DOHH2 (cell line): ENCODE data around the gene PDSS1.

ENCODE experiments used
- H3F3A ChIP-seq: fragments of 200-600 bp; sonication (generic), shearing (Covaris generic); 2 replicates; pipeline ENCODE4 v1.6.0; 2016; ENCODE audit warnings: antibody characterized with exemption, mild to moderate bottlenecking; ENCODE audit not compliant: control insufficient read depth, insufficient read depth
- H3K27ac ChIP-seq: fragments of 200-600 bp; sonication (generic); 2 replicates; pipeline ENCODE4 v1.5.1; 2014; ENCODE audit warnings: low read depth, mild to moderate bottlenecking, low read length, moderate library complexity
- H3K27me3 ChIP-seq: fragments of 200-600 bp; sonication (generic); 2 replicates; pipeline ENCODE4 v1.6.1; 2014; ENCODE audit warnings: mild to moderate bottlenecking, low read length, mixed read lengths; ENCODE audit not compliant: control insufficient read depth
- H3K36me3 ChIP-seq: fragments of 200-600 bp; sonication (generic); 2 replicates; pipeline ENCODE4 v1.6.1; 2014; ENCODE audit warnings: mild to moderate bottlenecking, low read length, moderate library complexity, mixed read lengths; ENCODE audit not compliant: control insufficient read depth
- H3K4me1 ChIP-seq: fragments of 200-600 bp; sonication (generic); 2 replicates; pipeline ENCODE4 v1.6.1; 2014; ENCODE audit warnings: mild to moderate bottlenecking, low read length, mixed read lengths; ENCODE audit not compliant: control insufficient read depth
- H3K4me2 ChIP-seq: fragments of 200-600 bp; sonication (generic); 2 replicates; pipeline ENCODE4 v1.6.0; 2014; ENCODE audit warnings: mild to moderate bottlenecking, low read length, moderate library complexity
- H3K4me3 ChIP-seq: fragments of 200-600 bp; sonication (generic); 2 replicates; pipeline ENCODE4 v1.5.1; 2014; ENCODE audit warnings: mild to moderate bottlenecking, low read length, mixed read lengths
- H3K79me2 ChIP-seq: fragments of 200-600 bp; sonication (generic); 2 replicates; pipeline ENCODE4 v1.6.1; 2014; ENCODE audit warnings: mild to moderate bottlenecking, low read length, mixed read lengths; ENCODE audit not compliant: control insufficient read depth
- H3K9me2 ChIP-seq: fragments of 200-600 bp; sonication (generic); replicated peaks from 2 replicates; pipeline ENCODE4 v1.6.1; 2014; ENCODE audit warnings: mild to moderate bottlenecking, low read length, mixed read lengths; ENCODE audit not compliant: control insufficient read depth
- H3K9me3 ChIP-seq: fragments of 200-600 bp; sonication (generic); 2 replicates; pipeline ENCODE4 v1.6.1; 2014; ENCODE audit warnings: antibody characterized with exemption, low read length, mixed read lengths; ENCODE audit not compliant: control insufficient read depth, insufficient read depth
- H4K20me1 ChIP-seq: fragments of 200-600 bp; sonication (generic); 2 replicates; pipeline ENCODE4 v1.6.0; 2014; ENCODE audit warnings: low read depth, mild to moderate bottlenecking, antibody characterized with exemption, low read length, moderate library complexity; ENCODE audit not compliant: control insufficient read depth, insufficient read depth
- CTCF ChIP-seq: fragments of 200-600 bp; sonication (generic); IDR thresholded peaks from one replicate; pipeline ENCODE4 v1.5.1; 2014; ENCODE audit warnings: antibody characterized with exemption, mild to moderate bottlenecking, low read depth, low read length; ENCODE audit not compliant: poor library complexity, severe bottlenecking
- EZH2phosphoT487 ChIP-seq: fragments of 200-600 bp; sonication (generic); IDR thresholded peaks from 2 replicates; pipeline ENCODE4 v1.6.1; 2017; ENCODE audit warnings: borderline replicate concordance, mild to moderate bottlenecking, antibody characterized with exemption, low read length, moderate library complexity, mixed read lengths

The PDSS1 gene

GRCh38 chr10:26746061-26746460 is 48.6 kb downstream of the PDSS1 start:
- TF ChIP-seq CTCF = no peak
- TF ChIP-seq EZH2phosphoT487 = no peak
- Histone ChIP-seq H3K27me3 (no peaks in the 10 kb centered on the region), H3K4me1 (peaks cover 33% of the 10 kb centered on the region), H3K4me2 (no peak overlapping the region), H3K9me3 (no peaks in the 10 kb centered on the region), H3F3A (peaks cover 52% of the 10 kb centered on the region), H3K27ac (no peak overlapping the region), H3K36me3 (peaks cover 89% of the 10 kb centered on the region), H3K9me2 (no peaks in the 10 kb centered on the region), H3K79me2 (peaks cover 21% of the 10 kb centered on the region), H4K20me1 (no peaks in the 10 kb centered on the region), H3K4me3 (no peak overlapping the region)

- Histone ChIP-seq H3K79me2 (peaks cover 24% of the 10 kb centered on the region), H3F3A (peaks cover 26% of the 10 kb centered on the region; the same call in 1 of the 2 replicates), H3K9me2 (no peaks in the 10 kb centered on the region), H3K27ac (peak overlapping the region; percentile 57), H3K27me3 (no peaks in the 10 kb centered on the region), H3K4me1 (peaks cover 42% of the 10 kb centered on the region), H3K36me3 (peaks cover 69% of the 10 kb centered on the region), H3K9me3 (no peaks in the 10 kb centered on the region), H4K20me1 (no peaks in the 10 kb centered on the region), H3K4me3 (peak overlapping the region; percentile 46), H3K4me2 (peak overlapping the region; percentile 62)
- TF ChIP-seq CTCF (no peak), EZH2phosphoT487 (no peak)
These were observed 58.0 kb downstream of the PDSS1 start for GRCh38 chr10:26755443-26755903.

- Histone ChIP-seq H3K27me3 (no peaks in the 10 kb centered on the region), H3K4me2 (no peak overlapping the region), H3K36me3 (peaks cover 56% of the 10 kb centered on the region), H3F3A (peaks cover 26% of the 10 kb centered on the region; the same call in 1 of the 2 replicates), H3K79me2 (peaks cover 24% of the 10 kb centered on the region), H3K4me1 (peaks cover 38% of the 10 kb centered on the region), H3K27ac (no peak overlapping the region), H4K20me1 (no peaks in the 10 kb centered on the region), H3K4me3 (no peak overlapping the region), H3K9me2 (no peaks in the 10 kb centered on the region), H3K9me3 (no peaks in the 10 kb centered on the region)
- no peak for TF ChIP-seq CTCF
- no peak for TF ChIP-seq EZH2phosphoT487
These were observed 61.5 kb downstream of the PDSS1 start for GRCh38 chr10:26759008-26759407.
